Progenitor cell of endocrine pancreas (in vitro differentiated cells): ENCODE measurements around the gene NINL. TPM values are rescaled to one million over a fixed set of nuclear protein-coding genes. Genes with fewer than 3 reads are reported as not detected.
A peak's percentile ranks its signal among the peaks of the same experiment; 100 is the strongest.
"Not testable (repeated sequence)": the region's sequence is repeated elsewhere in the genome, so short reads cannot be mapped to it uniquely, and the experiment has no call there.

Experiments
- DNase-seq: peaks from one replicate; pipeline ENCODE4 v3.0.0; 2021; ENCODE audit warnings: low spot score; ENCODE audit not compliant: unreplicated experiment
- H3K27ac Mint-ChIP-seq: 2 replicates; pipeline ENCODE4 v1.8.0; 2021; ENCODE audit warnings: mild to moderate bottlenecking, moderate library complexity, mixed read lengths
- H3K27me3 Mint-ChIP-seq: 2 replicates; pipeline ENCODE4 v1.8.0; 2021; ENCODE audit warnings: mixed read lengths
- H3K36me3 Mint-ChIP-seq: 2 replicates; pipeline ENCODE4 v1.8.0; 2022; ENCODE audit warnings: mixed read lengths; ENCODE audit not compliant: insufficient read depth
- H3K4me1 Mint-ChIP-seq: 2 replicates; pipeline ENCODE4 v1.8.0; 2021; ENCODE audit warnings: low read depth, mixed read lengths
- H3K4me3 Mint-ChIP-seq: 2 replicates; pipeline ENCODE4 v1.8.0; 2021; ENCODE audit warnings: low read depth, mild to moderate bottlenecking, moderate library complexity, mixed read lengths
- H3K9me3 Mint-ChIP-seq: 2 replicates; pipeline ENCODE4 v1.8.0; 2021; ENCODE audit warnings: low read depth, mixed read lengths
- CTCF ChIP-seq: fragments of 200-600 bp; sonication (generic); IDR thresholded peaks from one replicate; pipeline ENCODE4 v1.5.0; 2021; ENCODE audit warnings: antibody characterized with exemption, mild to moderate bottlenecking; ENCODE audit not compliant: unreplicated experiment
- total RNA-seq: library from RNA; stranded (reverse); gene quantifications from 2 replicates; pipeline ENCODE4 v1.2.1, GENCODE V29; 2021

Gene NINL
- total RNA-seq, 1 donor from 2014 or later: 125 TPM

GRCh38 chr20:25586877-25587276, 1.5 kb upstream of the NINL start:
- no peaks in the 10 kb centered on the region for H3K27me3 Mint-ChIP-seq
- peaks cover 6% of the 10 kb centered on the region for H3K36me3 Mint-ChIP-seq
- H3K27ac Mint-ChIP-seq: no peak overlapping the region
- no peak for DNase-seq
- no peak for TF ChIP-seq CTCF
- H3K4me1 Mint-ChIP-seq: peaks cover 22% of the 10 kb centered on the region
- no peak overlapping the region for H3K4me3 Mint-ChIP-seq
- peaks cover 3% of the 10 kb centered on the region for H3K9me3 Mint-ChIP-seq

- H3K4me1 Mint-ChIP-seq: peaks cover 48% of the 10 kb centered on the region
- H3K9me3 Mint-ChIP-seq, DNase-seq, H3K27me3 Mint-ChIP-seq: not testable (repeated sequence)
- peak overlapping the region; percentile 99 for H3K27ac Mint-ChIP-seq
- peaks cover 17% of the 10 kb centered on the region for H3K36me3 Mint-ChIP-seq
- peak overlapping the region; percentile 97 for H3K4me3 Mint-ChIP-seq
Observed at GRCh38 chr20:25583607-25584006, 1.7 kb downstream of the NINL start.

- peaks cover 3% of the 10 kb centered on the region for H3K9me3 Mint-ChIP-seq
- no peak for TF ChIP-seq CTCF
- H3K4me1 Mint-ChIP-seq: peaks cover 49% of the 10 kb centered on the region
- peaks cover 23% of the 10 kb centered on the region for H3K36me3 Mint-ChIP-seq
- H3K4me3 Mint-ChIP-seq: no peak overlapping the region
- H3K27me3 Mint-ChIP-seq: no peaks in the 10 kb centered on the region
- no peak for DNase-seq
- H3K27ac Mint-ChIP-seq: peak overlapping the region; percentile 10
Observed at GRCh38 chr20:25580711-25581110, 4.6 kb downstream of the NINL start.

GRCh38 chr20:25579081-25579770, 6.1 kb downstream of the NINL start:
- TF ChIP-seq CTCF: no peak
- no peaks in the 10 kb centered on the region for H3K27me3 Mint-ChIP-seq
- peak overlapping the region; percentile 77 for H3K27ac Mint-ChIP-seq
- peaks cover 48% of the 10 kb centered on the region for H3K4me1 Mint-ChIP-seq
- peak overlapping the region; percentile 26 for H3K4me3 Mint-ChIP-seq
- DNase-seq: no peak
- peaks cover 26% of the 10 kb centered on the region for H3K36me3 Mint-ChIP-seq
- no peaks in the 10 kb centered on the region for H3K9me3 Mint-ChIP-seq

- H3K36me3 Mint-ChIP-seq: peaks cover 32% of the 10 kb centered on the region
- no peak for DNase-seq
- H3K4me3 Mint-ChIP-seq: no peak overlapping the region
- no peaks in the 10 kb centered on the region for H3K27me3 Mint-ChIP-seq
- no peak overlapping the region for H3K27ac Mint-ChIP-seq
- H3K4me1 Mint-ChIP-seq: peaks cover 40% of the 10 kb centered on the region
- H3K9me3 Mint-ChIP-seq: no peaks in the 10 kb centered on the region
- TF ChIP-seq CTCF: no peak
Observed at GRCh38 chr20:25576783-25577530, 8.4 kb downstream of the NINL start.
